HEK293 (cell line): ENCODE measurements around the gene MYLK2.
A peak's percentile ranks its signal among the peaks of the same experiment; 100 is the strongest.

Experiments
- CTCF ChIP-seq: fragments of 450-650 bp; formaldehyde crosslinking; IDR thresholded peaks from 2 replicates; pipeline ENCODE4 v1.5.1; 2016; ENCODE audit warnings: missing biosample characterization, missing genetic modification characterization
- EGR2 ChIP-seq: fragments of 450-650 bp; formaldehyde crosslinking; IDR thresholded peaks from 2 replicates; pipeline ENCODE4 v1.5.1; 2016; ENCODE audit warnings: low read depth, missing biosample characterization, missing genetic modification characterization
- PRDM10 ChIP-seq: fragments of 450-650 bp; formaldehyde crosslinking; IDR thresholded peaks from 2 replicates; pipeline ENCODE4 v1.5.1; 2016; ENCODE audit warnings: missing biosample characterization, missing genetic modification characterization
- SP2 ChIP-seq: fragments of 450-650 bp; formaldehyde crosslinking; IDR thresholded peaks from 2 replicates; pipeline ENCODE4 v1.5.1; 2016; ENCODE audit warnings: missing biosample characterization, missing genetic modification characterization
- ZBTB21 ChIP-seq: fragments of 450-650 bp; formaldehyde crosslinking; IDR thresholded peaks from 2 replicates; pipeline ENCODE4 v1.5.1; 2017; ENCODE audit warnings: missing biosample characterization, missing genetic modification characterization
- ZFHX2 ChIP-seq: fragments of 450-650 bp; formaldehyde crosslinking; conservative IDR thresholded peaks from 2 replicates; pipeline ENCODE4 v1.5.1; 2016; ENCODE audit warnings: missing biosample characterization, missing genetic modification characterization
- ZNF133 ChIP-seq: fragments of 450-650 bp; formaldehyde crosslinking; IDR thresholded peaks from 2 replicates; pipeline ENCODE4 v1.5.1; 2016; ENCODE audit warnings: missing biosample characterization, missing genetic modification characterization
- ZNF280D ChIP-seq: fragments of 450-650 bp; formaldehyde crosslinking; IDR thresholded peaks from 2 replicates; pipeline ENCODE4 v1.5.1; 2016; ENCODE audit warnings: missing biosample characterization, missing genetic modification characterization
- ZNF518A ChIP-seq: fragments of 450-650 bp; formaldehyde crosslinking; conservative IDR thresholded peaks from 2 replicates; pipeline ENCODE4 v1.5.1; 2016; ENCODE audit warnings: low read depth, missing biosample characterization, missing genetic modification characterization
- ZNF571 ChIP-seq: fragments of 450-650 bp; formaldehyde crosslinking; IDR thresholded peaks from 2 replicates; pipeline ENCODE4 v1.5.0; 2017; ENCODE audit warnings: missing biosample characterization, missing genetic modification characterization
- ZNF600 ChIP-seq: fragments of 450-650 bp; formaldehyde crosslinking; IDR thresholded peaks from 2 replicates; pipeline ENCODE4 v1.5.1; 2016; ENCODE audit warnings: missing biosample characterization, missing genetic modification characterization
- ZNF610 ChIP-seq: fragments of 450-650 bp; formaldehyde crosslinking; IDR thresholded peaks from 2 replicates; pipeline ENCODE4 v1.5.1; 2016; ENCODE audit warnings: missing biosample characterization, missing genetic modification characterization, borderline replicate concordance
- ZNF76 ChIP-seq: fragments of 450-650 bp; formaldehyde crosslinking; IDR thresholded peaks from 2 replicates; pipeline ENCODE4; 2016; ENCODE audit warnings: low read depth, missing biosample characterization, missing genetic modification characterization, borderline replicate concordance
- ZNF843 ChIP-seq: fragments of 450-650 bp; formaldehyde crosslinking; IDR thresholded peaks from 2 replicates; pipeline ENCODE4 v1.5.1; 2016; ENCODE audit warnings: missing biosample characterization, missing genetic modification characterization

MYLK2 gene

DNA sequence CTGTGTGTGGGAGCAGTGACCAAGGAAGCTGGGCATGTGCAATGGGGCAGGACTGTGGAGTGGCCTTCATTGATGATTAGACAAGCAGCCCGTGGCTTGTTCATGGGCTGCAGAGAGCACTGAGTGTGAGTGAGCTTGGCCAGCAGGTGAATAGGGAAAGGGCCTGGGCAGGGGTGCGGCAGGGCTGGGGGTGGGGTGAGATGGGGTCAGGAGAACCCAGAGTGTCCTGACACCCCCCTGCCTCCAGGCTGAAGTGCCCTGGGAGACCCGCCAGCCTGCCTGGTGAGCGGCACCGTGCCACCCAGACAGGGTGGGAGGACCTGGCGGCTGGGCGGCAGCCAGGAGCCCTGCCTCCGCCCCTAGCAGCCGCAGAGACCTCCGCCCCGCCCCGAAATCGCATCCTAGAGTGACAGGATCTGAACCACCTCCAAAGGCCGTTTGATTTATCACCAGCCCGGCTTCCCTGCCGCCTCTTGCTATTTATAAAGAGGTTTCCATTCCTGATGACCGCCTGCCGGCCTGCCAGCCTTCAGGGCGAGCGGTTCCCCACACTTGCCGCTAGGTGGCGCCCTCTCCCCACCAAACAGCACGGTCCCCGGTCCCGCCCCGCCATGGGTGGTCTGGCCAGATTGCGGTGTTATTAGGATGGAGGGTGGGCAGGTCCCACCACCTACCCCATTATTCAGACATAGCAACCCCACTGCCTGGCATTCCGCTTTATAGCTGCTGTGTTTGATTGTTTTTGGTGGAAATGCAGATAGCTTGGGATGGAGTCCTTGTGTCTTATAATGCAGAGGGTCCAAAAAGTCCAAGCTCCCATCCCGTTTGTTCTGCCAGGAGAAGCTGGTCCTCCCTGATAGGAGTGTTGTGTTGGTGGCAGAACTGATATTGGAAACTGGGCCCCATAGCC lies 3.5 kb downstream of the MYLK2 start (continued):
- peak; percentile 42; the same call in 1 of the 2 replicates for TF ChIP-seq ZFHX2 (tag by site-specific recombination)
- peak; percentile 22; the same call in 1 of the 2 replicates for TF ChIP-seq EGR2 (tag by site-specific recombination)
- TF ChIP-seq ZNF76 (tag by site-specific recombination), result no peak
- TF ChIP-seq ZNF600 (tag by site-specific recombination), result peak; percentile 53; the same call in 1 of the 2 replicates
- no peak for TF ChIP-seq ZNF843 (tag by site-specific recombination)
- TF ChIP-seq ZNF571 (tag by site-specific recombination), result no peak
- no peak for TF ChIP-seq ZNF280D (tag by site-specific recombination)
- no peak for TF ChIP-seq ZNF518A
- TF ChIP-seq ZNF610 (tag by site-specific recombination), result no peak
- 0 out of 2 replicates have a peak, but pooled peaks have one; percentile 7 for TF ChIP-seq PRDM10 (tag by site-specific recombination)
- peak; percentile 94 for TF ChIP-seq CTCF (tag by site-specific recombination)
- peak; percentile 70 for TF ChIP-seq SP2
- TF ChIP-seq ZNF133, result no peak
- TF ChIP-seq ZBTB21 (tag by site-specific recombination), result no peak
- TF ChIP-seq, all 188 proteins: peak for 31
